ENCODE data around the gene ADAM8.
"Not testable (repeated sequence)": the region's sequence is repeated elsewhere in the genome, so short reads cannot be mapped to it uniquely, and the experiment has no call there.

The ADAM8 gene

DNA sequence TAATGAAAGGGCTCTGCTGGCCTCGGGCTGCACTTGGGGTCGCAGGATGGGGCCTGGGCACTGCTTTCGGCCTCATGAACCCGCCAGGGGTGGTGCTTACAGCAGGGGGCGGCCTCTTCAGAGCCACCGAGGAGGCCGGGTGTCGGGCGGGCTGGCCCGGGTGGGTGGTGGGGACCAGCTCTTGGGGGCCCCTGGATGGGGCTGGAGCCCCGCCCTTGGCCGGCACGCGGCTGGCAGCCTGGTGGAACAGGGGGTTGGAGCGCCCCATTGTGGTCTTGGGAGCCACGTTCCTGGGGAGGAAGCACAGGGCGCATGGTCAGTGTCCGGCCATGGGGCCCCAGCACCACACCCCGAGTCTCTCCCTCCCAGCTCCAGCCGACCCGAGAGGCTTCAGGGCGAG lies 8.8 kb downstream of the ADAM8 start:
- DNase-seq (ENCODE audit: low read depth in 2 of 2): no peak

DNA sequence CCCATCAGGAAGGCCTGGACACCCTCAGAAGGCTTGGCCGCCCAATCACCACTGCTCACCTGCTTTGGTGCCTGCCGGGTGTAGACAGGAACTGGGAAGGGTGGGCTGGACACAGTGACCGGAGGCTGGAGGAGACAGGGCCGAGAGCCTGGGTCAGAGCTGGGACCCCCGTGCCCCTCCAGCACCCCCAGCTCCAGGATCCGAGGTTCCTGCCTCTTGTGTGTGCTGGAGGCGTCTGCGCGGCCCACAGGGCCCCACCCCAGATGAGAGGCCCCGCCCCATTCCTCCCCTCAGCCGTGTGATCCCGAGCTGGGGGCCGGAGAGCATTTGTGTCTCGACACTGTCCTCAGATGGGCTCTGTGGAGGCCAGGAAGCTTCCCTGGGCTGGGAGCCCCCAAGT lies 9.4 kb downstream of the ADAM8 start:
- DNase-seq (ENCODE audit: low read depth in 2 of 2): no peak

DNA sequence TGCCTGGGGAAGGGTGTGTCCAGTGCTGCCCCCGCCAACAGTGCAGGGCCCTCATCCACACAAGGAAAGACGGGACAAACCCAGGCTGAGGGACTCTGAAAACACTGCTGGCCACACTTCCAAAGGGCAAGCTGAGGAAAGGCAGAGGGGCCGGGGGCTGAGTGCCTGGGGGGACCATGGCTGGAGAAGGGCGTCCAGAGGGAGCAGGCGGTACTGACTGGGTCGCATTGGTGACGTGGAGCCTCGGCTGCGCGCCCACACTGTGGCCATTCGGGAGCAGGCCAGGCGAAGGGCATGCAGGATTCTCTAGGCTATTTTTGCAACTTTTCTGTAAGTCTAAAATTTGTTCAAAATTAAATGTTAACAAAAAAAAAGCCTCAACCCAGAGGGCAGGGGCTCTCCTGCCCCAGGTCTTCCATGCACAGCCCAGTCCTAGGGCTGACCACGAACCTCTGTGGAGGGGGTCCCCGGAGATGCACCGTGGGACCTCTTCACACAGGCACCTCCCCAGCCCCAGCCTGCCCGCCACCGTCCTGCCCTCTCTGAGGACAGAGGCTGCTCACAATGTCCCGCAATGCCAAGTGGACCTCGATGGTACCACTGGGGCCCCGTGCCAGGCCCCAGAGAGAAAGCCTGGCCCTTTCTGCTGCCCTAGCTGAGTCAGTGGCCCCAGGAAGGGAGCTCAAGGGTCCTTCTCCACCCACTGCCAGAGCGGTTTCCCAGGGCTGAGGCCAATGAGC lies 10.4 kb downstream of the ADAM8 start:
- DNase-seq (ENCODE audit: low read depth in 2 of 2): no peak

DNA sequence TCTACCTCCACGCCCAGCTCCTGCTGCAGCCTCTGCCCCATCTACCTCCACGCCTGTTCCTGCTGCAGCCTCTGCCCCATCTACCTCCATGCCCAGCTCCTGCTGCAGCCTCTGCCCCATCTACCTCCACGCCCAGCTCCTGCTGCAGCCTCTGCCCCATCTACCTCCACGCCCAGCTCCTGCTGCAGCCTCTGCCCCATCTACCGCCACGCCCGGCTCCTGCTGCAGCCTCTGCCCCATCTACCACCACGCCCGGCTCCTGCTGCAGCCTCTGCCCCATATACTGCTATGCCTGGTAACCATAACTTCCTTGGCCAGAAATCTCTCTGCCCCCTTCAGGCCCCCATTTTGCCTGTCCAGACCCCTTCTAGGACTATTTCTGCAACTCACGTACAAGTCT lies 11.6 kb downstream of the ADAM8 start:
- DNase-seq (ENCODE audit: low read depth in 2 of 2): not testable (repeated sequence)

DNA sequence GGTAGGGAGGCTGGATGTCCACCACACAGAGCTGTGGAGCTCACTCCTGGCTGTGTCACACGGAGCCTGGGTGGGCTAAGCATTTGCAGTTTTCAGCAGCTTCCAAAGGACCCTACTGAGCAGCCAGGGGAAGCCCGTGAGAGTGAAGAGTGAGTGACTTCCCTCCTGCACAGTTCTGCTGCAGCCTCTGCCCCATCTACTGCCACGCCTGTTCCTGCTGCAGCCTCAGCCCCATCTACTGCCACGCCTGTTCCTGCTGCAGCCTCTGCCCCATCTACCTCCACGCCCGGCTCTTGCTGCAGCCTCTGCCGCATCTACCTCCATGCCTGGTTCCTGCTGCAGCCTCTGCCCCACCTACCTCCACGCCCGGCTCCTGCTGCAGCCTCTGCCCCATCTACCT lies 12.2 kb downstream of the ADAM8 start:
- no peak for DNase-seq (ENCODE audit: low read depth in 2 of 2)

DNA sequence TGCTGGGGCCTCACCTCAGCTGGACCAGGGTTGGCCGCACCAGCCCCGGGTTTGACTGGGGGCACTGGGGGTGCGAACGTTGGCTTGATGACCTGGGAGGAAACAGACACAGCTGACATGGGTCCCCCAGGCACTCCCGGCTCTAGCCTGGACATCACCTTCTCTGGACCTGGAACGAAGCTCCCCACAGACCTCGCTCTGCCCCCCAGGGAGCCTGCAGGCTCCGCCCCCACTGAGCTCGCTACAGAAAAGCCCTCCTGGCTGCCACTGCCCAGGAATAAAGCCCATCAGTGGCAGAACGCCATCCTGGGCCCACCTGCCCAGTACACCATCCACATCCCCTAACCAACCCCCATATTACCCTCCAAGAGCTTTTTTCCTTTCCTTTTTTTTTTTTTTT lies 13.0 kb downstream of the ADAM8 start:
- no peak for DNase-seq (ENCODE audit: low read depth in 2 of 2)

DNA sequence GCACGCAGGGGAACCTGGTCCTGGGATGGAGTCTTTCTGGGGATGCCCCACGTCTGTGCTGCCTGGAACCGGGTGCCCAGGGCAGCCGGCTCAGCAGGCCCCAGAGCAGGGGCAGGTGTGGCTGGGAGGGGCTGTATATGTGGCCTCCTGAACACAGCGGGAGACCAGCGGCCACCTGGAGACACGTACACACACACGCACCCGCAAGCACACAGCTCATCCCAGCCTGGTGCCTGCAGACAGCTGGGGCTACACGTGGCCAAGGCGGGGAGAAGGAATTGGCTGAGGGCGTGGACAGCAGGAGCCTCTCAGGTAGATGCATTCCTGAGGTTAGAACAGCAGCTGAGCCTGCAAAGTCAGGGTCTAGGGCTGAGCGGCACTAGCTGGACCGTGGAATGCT lies 14.0 kb downstream of the ADAM8 start:
- no peak for DNase-seq (ENCODE audit: low read depth in 2 of 2)

DNA sequence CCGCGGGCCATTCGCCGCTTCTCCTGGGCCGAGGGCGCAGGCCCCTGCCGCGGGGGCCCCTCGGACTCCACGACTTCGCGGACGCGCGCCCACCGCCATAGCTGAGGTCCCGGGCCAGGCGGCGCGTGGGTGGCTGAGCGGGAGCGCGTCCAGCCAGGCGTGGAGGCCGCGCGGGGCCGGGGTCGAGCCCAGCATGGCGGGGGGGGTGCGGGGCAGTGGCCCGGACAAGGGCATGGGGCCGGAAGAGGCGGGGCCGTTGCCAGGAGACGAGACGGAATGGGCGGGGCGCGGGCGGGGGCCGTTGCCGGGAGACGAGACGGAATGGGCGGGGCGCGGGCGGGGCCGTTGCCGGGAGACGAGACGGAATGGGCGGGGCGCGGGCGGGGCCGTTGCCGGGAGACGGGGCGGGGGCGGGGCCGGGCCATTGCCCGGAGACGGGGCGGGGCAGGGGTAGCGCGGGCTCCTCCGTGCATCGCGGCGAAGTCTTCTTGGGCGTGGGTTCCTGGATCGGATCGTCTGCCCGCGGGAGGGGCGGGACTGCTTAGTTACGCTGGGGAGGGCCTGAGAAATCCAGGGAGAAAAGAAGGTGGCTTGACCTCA lies 14.8 kb downstream of the ADAM8 start:
- peak; percentile 13 to 36 for DNase-seq (ENCODE audit: low read depth in 2 of 2)

DNA sequence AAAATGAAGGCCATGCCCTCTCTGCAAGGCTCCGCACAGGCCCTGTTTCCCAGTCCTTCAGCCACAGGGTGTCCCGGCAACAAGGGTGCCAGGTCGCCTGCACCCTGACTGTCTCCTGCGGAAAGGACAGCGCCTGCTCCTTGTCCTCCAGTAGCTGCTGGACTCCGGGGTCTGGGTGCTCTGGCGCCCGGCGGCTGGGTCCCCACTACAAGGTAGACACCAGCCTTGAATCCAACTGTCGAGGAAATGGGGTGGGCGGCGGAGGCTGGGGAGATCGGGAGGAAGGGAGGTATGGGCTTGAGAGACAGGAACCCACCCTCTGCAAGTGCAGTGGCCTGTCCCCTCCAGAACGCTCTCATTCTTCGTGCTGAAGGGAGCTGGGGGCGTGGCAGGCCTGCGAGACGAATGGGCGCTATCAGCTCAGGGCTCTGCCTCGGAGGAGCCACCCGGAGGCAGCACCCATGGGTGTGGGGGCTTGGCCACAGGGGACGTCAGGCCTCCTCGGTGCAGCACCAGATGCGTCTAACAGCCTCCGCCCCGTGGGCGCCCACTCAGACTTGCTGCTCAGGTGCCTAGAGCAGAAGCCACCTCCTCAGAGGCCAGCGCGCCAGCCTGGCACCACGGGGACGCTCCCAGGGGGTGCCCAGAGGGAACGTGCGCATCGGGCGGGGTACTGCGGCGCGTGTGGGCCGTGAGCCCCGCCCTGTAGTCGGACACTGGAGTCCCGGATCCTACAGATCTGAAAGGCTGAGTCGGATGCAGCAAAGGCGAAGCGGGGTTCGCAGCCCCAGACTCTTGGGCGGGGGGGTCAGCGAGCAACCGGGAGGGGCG lies 15.6 kb downstream of the ADAM8 start:
- no peak for DNase-seq (ENCODE audit: low read depth in 2 of 2)

DNA sequence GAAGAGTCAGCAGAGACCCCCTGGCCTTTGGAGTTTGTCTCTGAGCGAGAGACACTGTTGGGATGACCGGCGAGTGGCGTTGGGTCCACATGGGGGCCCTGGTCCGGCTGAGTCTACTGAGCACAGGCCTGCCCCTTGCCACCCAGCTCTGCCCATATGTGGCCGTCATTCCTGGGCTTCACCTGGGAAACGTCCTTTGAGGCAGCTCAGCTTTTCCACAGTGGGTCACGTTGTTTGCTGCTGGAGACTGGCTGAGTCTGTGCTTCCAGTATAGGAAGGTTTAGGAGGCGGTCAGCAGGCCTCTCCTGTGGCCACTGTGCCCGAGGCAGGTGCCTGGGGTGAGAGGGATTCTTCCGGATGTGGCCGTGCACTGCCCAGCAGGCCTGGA lies 17.1 kb downstream of the ADAM8 start:
- DNase-seq (ENCODE audit: low read depth in 2 of 2): no peak

DNA sequence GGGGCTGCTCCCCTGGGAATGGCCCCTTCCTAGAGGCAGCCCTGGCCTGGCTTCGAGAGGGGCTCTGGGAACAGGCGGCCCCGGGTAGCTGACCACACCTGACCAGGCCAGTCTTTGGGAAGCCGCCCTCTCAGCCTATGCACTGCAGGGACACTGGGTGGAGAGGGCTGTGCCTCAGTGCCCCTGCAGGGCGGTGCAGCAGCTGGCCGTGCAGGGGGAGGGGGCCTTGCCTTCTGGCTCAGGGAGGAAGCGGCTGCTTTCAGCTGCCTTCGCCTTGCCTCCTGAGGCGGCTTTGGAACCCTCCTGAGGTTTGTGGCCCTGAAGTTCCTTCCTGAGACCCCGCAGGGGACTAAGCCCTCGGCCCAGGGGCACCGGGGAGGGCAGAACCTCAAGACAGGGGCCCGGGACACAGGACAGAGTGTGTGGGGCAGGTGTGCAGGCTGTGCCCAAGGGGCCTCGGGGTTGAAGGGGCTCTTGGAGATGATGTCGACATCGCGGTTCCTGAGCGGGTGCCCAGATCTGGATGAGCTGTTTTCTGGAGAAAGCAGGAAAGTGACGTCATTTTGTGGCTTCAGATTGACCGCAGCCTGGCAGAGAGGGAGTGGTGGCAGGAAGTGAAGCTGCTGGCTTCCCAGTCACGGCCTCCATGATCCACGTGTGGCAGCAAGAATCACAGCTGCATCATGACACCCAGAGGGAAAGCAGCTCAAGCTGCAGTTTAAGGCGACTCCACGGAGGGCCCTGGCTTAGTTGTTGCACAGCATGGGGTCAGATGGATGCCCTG lies 17.7 kb downstream of the ADAM8 start:
- peak; percentile 91 to 92 for DNase-seq (ENCODE audit: low read depth in 2 of 2)

DNA sequence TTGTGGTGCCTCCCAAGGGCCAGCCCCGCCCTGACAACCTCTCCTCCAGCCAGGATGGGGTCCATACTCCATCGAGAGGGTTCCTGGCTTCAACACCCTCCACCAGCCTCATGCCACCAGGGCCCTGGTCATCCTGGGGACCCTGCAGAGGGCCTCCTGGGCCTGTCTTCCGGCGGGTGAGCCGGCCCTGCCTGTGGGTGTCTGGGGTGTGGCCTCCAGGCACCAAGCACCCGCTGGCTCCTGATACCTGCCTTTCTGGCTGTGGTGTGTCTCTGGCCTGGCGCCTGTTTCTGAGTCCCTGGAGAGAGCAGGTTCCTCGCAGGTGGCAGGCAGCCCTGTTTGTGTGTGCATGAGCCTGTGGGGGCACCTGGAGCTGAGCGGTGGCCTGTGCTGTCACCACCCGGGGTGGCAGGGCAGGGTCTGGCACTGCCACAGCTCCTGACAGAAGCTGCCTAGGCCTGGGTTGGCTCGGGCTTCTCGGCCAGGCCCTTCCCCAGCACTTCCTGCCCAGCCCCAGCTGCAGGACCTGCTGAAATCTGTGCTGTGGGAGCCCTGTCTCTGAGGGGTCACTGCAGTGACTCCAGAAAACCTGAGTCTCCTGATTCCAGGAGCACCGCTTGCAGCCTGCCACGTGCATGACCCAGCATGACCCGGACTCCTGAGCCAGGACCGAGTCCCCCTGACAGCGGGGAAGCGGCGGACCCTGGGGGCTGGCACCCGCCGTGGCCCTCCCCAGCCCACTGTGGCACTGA lies 18.4 kb downstream of the ADAM8 start:
- no peak for DNase-seq (ENCODE audit: low read depth in 2 of 2)

DNA sequence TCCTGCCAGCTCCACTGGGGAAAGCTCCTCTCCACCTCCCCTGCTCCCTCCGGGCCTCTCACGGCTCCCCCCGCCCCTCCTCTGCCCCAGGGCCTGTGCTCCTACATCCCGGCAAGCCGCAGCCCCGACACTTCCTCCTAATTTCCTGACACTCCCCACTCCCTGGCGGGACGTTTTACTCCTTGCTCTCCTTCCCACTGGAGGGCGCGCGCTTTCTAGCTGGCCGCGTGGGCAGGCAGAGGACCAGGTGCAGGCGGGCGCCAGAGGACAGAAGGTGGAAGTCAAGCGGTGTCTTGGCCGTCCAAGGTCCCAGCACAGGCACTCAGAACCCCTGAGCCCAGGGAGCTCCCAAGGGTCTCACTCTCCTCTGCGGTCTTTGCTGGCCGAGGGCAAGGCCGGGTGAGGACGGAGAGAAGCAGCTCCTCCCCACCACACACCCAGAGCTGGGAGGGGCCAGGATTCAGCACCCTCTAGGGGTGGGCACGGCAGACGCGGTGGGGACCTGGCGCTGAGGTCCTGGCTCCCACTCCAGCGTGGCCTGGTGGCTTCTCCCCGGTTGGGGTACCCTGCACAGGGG lies 19.1 kb downstream of the ADAM8 start:
- no peak for DNase-seq (ENCODE audit: low read depth in 2 of 2)

DNA sequence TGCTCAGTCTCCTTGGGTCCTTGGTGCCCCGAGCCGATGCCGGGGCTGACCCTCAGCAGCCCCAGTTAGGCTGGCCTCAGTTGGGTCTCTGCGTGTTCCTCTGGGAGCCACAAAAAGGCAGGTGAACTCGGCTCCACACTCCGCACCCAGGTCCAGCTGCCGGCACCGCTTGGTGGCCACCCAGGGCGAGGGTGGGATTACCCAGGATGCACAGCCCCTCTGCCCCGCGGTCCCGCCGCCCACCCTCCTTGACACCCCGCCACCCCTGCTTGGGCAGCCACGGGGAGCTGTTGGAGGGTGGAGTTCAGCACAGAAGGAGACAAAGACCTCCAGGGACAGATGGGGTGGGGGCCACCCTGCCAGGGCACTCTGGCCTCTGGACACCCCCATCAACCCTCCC lies 21.3 kb downstream of the ADAM8 start:
- DNase-seq (ENCODE audit: low read depth in 2 of 2): no peak

DNA sequence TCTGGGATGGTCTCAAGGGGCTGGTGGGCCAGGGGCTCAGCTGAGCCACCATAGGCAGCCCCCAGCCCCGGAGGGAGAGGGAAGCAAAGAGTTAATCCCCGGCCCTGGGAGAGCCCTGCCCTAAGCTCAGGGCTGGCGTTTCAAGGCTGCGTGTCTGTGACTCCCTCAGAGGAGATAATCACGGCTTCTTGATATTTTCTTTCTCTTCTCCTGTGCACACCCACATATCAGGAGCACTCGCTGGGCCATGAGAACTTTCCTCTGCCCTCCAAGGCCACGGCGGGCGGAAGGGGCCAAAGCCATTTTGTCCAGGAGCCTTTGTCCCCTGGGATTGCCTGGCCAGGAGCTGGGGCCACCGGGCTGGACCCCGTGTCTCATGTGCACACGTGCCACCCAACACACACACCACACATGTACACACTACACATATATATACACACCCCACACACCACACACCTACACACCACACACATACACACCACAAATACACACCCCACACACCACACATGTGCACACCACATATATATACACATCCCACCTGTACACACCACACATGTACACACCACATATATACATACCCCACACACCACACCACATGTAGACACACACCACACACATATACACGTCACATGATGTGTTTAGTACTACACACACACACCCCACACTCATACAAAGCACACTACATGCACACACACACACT lies 22.1 kb downstream of the ADAM8 start:
- DNase-seq (ENCODE audit: low read depth in 2 of 2): no peak

DNA sequence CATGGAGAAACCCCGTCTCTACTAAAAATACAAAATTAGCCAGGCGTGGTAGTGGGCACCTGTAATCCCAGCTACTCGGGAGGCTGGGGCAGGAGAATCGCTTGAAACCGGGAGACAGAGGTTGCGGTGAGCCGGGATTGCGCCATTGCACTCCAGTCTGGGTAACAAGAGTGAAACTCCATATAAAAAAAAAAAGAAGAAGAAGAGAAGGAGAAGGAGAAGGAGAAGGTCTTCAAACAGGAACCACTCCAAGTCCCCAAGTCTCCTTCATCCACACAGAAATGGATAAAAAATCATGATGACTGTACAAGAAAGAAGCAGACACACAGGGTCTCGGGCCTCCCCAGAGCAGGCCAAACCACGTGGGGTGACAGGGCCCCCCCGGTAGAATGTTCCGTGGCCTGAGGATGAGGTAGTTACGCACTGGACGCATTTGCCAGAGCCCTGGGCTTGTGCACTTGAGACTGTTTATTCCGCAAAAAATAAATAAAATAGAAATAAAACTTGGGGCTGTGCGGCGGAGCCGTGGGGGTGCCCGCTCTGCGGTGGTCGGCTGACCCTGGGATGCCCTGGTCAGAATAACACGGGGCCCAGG lies 23.2 kb downstream of the ADAM8 start:
- no peak for DNase-seq (ENCODE audit: low read depth in 2 of 2)

DNA sequence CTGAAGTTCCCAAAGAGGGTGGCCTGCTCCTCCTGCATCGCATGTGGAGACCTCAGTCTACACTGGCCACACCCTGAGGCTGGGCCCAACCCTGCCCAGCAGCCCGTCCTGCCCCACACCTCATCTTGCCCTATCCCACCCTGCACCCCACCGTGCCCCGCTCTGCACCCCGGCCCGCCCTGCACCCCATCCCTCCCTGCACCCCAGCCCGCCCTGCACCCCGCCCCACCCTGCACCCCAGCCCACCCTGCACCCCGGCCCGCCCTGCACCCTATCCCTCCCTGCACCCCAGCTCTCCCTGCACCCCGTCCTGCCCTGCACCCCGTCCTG lies 24.5 kb downstream of the ADAM8 start:
- DNase-seq (ENCODE audit: low read depth in 2 of 2): no peak

DNA sequence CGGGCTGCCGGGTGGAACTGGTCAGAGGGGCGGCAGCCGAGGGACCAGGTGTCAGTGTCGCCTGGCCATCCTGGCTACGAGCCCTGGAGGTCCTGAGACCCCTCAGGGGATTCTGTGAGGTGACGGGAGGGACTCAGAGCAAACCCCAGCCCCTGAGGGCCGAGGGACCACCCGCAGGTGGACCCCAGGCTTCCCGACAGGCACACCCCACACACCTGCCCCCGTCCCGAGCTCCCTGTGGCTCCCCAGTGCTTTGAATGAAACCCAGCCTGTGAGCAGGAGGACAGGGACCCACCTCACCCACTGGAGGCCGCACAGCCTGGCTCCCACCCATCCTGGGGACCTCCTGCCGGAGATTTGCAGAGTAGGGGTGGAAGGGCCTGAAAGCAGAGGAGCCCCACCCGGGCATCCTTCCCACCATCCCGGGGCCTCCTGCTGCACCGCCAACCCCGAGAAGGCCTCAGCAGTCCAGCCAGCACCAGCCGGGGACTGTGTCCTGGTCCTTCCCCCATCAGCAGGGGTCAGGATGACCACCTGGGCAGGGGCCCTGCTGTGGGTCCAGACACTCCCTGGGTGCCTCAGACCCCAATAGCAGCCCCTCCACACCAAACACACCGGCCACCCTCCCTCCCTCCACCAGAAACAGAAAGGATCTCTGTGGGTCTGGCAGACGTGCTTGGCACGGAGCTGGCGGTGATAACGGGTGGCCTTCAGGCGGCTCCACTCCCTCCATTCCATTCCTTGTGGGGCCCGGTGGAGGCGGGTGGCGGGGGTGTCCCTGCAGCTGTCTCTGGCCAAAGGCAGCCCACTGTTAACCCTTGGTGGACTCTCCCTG lies 25.1 kb downstream of the ADAM8 start:
- DNase-seq (ENCODE audit: low read depth in 2 of 2): no peak

Measured in fibroblast of skin of left biceps (primary cell).